GM12878 (cell line): ENCODE data around the gene NMUR1. TPM values are rescaled to one million over a fixed set of nuclear protein-coding genes. Genes with fewer than 3 reads are reported as not detected.

Experiments
- ATAC-seq: fragments of 200-7000 bp; cut with Tn5 transposase; 3 replicates; pipeline ENCODE4 v1.9.1; 2020; ENCODE audit warnings: mild to moderate bottlenecking, moderate library complexity
- BruUV-seq: library from RNA; stranded (reverse); fragments of 400-500 nt; replicated peaks from 2 replicates; lab custom pipeline; 2021; lab: Mats Ljungman, UMichigan
- CTCF ChIA-PET: fragments of 300-600 bp; sonication (Branson Sonifier 250); formaldehyde crosslinking; extraction: SDS; loops from one replicate; lab custom pipeline; 2021; ENCODE audit warnings: inconsistent platforms; lab: Yijun Ruan, JAX
- POLR2A ChIA-PET: fragments of 350-600 bp; formaldehyde crosslinking; extraction: SDS; loops from one replicate; lab custom pipeline; 2021; ENCODE audit warnings: inconsistent platforms; lab: Charles Lee
- RAD21 ChIA-PET: fragments of 300-600 bp; sonication (Branson Sonifier 250); formaldehyde crosslinking; loops from one replicate; lab custom pipeline; 2023; ENCODE audit warnings: antibody characterized with exemption; ENCODE audit not compliant: unreplicated experiment; lab: Charles Lee
- SMC1A ChIA-PET: fragments of 300-600 bp; sonication (Branson Sonifier 250); formaldehyde crosslinking; loops from one replicate; lab custom pipeline; 2023; ENCODE audit not compliant: unreplicated experiment, uncharacterized antibody; lab: Charles Lee
- DNase-seq: peaks from one replicate; pipeline ENCODE4 v3.0.0-alpha.2; 2011; ENCODE audit warnings: low read depth, low spot score
- FAIRE-seq: peaks from 3 replicates; lab custom pipeline; 2011; peaks lifted over from hg19 to GRCh38; lab: Jason Lieb, UNC
- H2AFZ ChIP-seq: 2 replicates; pipeline ENCODE4 v1.6.0; 2011; ENCODE audit warnings: low read depth, low read length, control low read depth; ENCODE audit not compliant: control insufficient read depth
- H3K27ac ChIP-seq: 2 replicates; pipeline ENCODE4 v1.5.1; 2011; ENCODE audit warnings: control low read depth; ENCODE audit not compliant: control insufficient read depth, insufficient read depth
- H3K27me3 ChIP-seq, 2 experiments: replicated peaks in 1 of 2; 2 replicates each; pipeline versions ENCODE4 v1.6.0 to v1.6.1; 2011; ENCODE audit warnings: low read length in 1 of 2; ENCODE audit not compliant: control insufficient read depth in 2 of 2, insufficient read depth in 2 of 2
- H3K36me3 ChIP-seq, 2 experiments: 2 replicates each; pipeline ENCODE4 v1.5.1; 2011; ENCODE audit warnings: low read length in 1 of 2; ENCODE audit not compliant: control insufficient read depth in 2 of 2, insufficient read depth in 2 of 2
- H3K4me1 ChIP-seq: 2 replicates; pipeline ENCODE4 v1.6.1; 2011; ENCODE audit warnings: mild to moderate bottlenecking, low read length, moderate library complexity, mixed read lengths; ENCODE audit not compliant: control insufficient read depth, insufficient read depth
- H3K4me2 ChIP-seq: 2 replicates; pipeline ENCODE4 v1.6.0; 2011; ENCODE audit warnings: control low read depth; ENCODE audit not compliant: control insufficient read depth, insufficient read depth
- H3K4me3 ChIP-seq: fragments of 200-600 bp; sonication (generic); 2 replicates; pipeline ENCODE4 v1.5.1; 2016
- H3K79me2 ChIP-seq: 2 replicates; pipeline ENCODE4 v1.6.0; 2011; ENCODE audit warnings: low read length; ENCODE audit not compliant: control insufficient read depth, insufficient read depth
- H3K9ac ChIP-seq: 2 replicates; pipeline ENCODE4 v1.8.0; 2011; ENCODE audit warnings: low read length, control low read depth, mixed read lengths; ENCODE audit not compliant: control insufficient read depth, insufficient read depth
- H3K9me3 ChIP-seq: replicated peaks from 3 replicates; pipeline ENCODE4 v1.5.1; 2011; ENCODE audit warnings: mild to moderate bottlenecking, low read length; ENCODE audit not compliant: control insufficient read depth, insufficient read depth
- H4K20me1 ChIP-seq: 2 replicates; pipeline ENCODE4 v1.6.0; 2011; ENCODE audit not compliant: control insufficient read depth, insufficient read depth
- ASH2L ChIP-seq: fragments of 300-600, 200-600 bp; sonication (generic); IDR thresholded peaks from 2 replicates; pipeline ENCODE4 v1.6.1; 2017; ENCODE audit warnings: low read depth, mild to moderate bottlenecking, borderline replicate concordance
- CBX3 ChIP-seq: fragments of 200-600 bp; sonication (generic); IDR thresholded peaks from 2 replicates; pipeline ENCODE4 v1.6.1; 2016; ENCODE audit warnings: low read depth, borderline replicate concordance
- HDGF ChIP-seq: fragments of 450-650 bp; IDR thresholded peaks from 2 replicates; pipeline ENCODE4 v1.6.1; 2016; ENCODE audit warnings: antibody characterized with exemption
- MTA2 ChIP-seq: fragments of 450-650 bp; IDR thresholded peaks from 2 replicates; pipeline ENCODE4 v1.6.1; 2016; ENCODE audit warnings: low read depth, mild to moderate bottlenecking, moderate library complexity
- NFIC ChIP-seq: IDR thresholded peaks from 2 replicates; pipeline ENCODE4 v1.6.1; 2012; ENCODE audit warnings: low read depth, mild to moderate bottlenecking, inconsistent platforms, low read length, moderate library complexity
- NR2C1 ChIP-seq: fragments of 450-650 bp; IDR thresholded peaks from 2 replicates; pipeline ENCODE4 v1.6.1; 2017; ENCODE audit warnings: antibody characterized with exemption, mild to moderate bottlenecking, moderate library complexity
- RFX5 ChIP-seq: IDR thresholded peaks from 2 replicates; pipeline ENCODE4 v1.6.1; 2011; ENCODE audit warnings: low read depth, low read length, improper control_type of control experiment
- SMARCA5 ChIP-seq: fragments of 450-650 bp; IDR thresholded peaks from 2 replicates; pipeline ENCODE4 v1.6.1; 2017; ENCODE audit warnings: mild to moderate bottlenecking
- ZBED1 ChIP-seq: IDR thresholded peaks from 2 replicates; pipeline ENCODE4 v1.6.1; 2016; ENCODE audit warnings: borderline replicate concordance
- ZNF24 ChIP-seq: fragments of 450-650 bp; IDR thresholded peaks from 2 replicates; pipeline ENCODE4 v1.6.1; 2017; ENCODE audit warnings: antibody characterized with exemption, mild to moderate bottlenecking
- WGBS: methylation state at CpG from one replicate; pipeline ENCODE4 v1.1.6; 2016; ENCODE audit warnings: low lambda C conversion rate; ENCODE audit not compliant: insufficient replicate concordance, insufficient coverage; ENCODE audit errors: missing lambda C conversion rate; 5-methylcytosine and 5-hydroxymethylcytosine counted together
- in situ Hi-C: fragments of 300-500 bp; cut with MboI; formaldehyde crosslinking; loops from 9 replicates; pipeline ENCODE4 v1.14.3; 2018; ENCODE audit warnings: mixed read lengths
- intact Hi-C: fragments of 100-400 bp; cut with micrococcal nuclease; formaldehyde crosslinking; loops from one replicate; pipeline ENCODE4 v1.14.2; 2022; ENCODE audit not compliant: unreplicated experiment
- polyA plus RNA-seq, 11 experiments: library from polyadenylated mRNA; depleted of rRNA in 4 of 11; unstranded in 6 of 11; stranded (reverse) in 5 of 11; fragments of >200 nt; fragmentation: Nextera tagmentation in 4 of 11; fragmentation: Illumina TruSeq in 1 of 11; extraction: Ambion mirVana in 4 of 11; extraction: Trizol in 1 of 11; gene quantifications; 1 replicate in 1 of 11; 2 replicates in 10 of 11; pipeline versions ENCODE4 v1.2.1 to v1.2.3, GENCODE V29; 2011 to 2016; ENCODE audit warnings: inconsistent platforms in 2 of 11, missing spikeins in 2 of 11, low read depth in 1 of 11
- total RNA-seq, 4 experiments: library from RNA; depleted of rRNA in 3 of 4; stranded (reverse); fragments of >200 nt in 3 of 4; fragmentation: Illumina TruSeq in 1 of 4; extraction: Trizol in 1 of 4; gene quantifications; 2 replicates each; pipeline versions ENCODE4 v1.2.1 to v1.2.3, GENCODE V29; 2013 to 2021
- TF ChIP-seq, protein P1 (sequence below): fragments of 450-650 bp; IDR thresholded peaks from 2 replicates; pipeline ENCODE4 v1.6.1; 2018; ENCODE audit warnings: mild to moderate bottlenecking, low read depth, moderate library complexity; ENCODE audit not compliant: partially characterized antibody
- TF ChIP-seq, protein P2 (sequence below): fragments of 450-650 bp; IDR thresholded peaks from 2 replicates; pipeline ENCODE4 v1.6.1; 2017; ENCODE audit warnings: mild to moderate bottlenecking, moderate library complexity
- TF ChIP-seq, protein P3 (sequence below): IDR thresholded peaks from 2 replicates; pipeline ENCODE4 v1.6.1; 2011; ENCODE audit warnings: low read depth, low read length, improper control_type of control experiment, borderline replicate concordance

NMUR1 gene
- total and polyA plus RNA-seq, 10 of the 15 experiments (the other 5 are each of a cell fraction or from before 2014, with no cell fraction given): under 0.01 to 0.08 (median 0.02) TPM; not detected in 5

DNA sequence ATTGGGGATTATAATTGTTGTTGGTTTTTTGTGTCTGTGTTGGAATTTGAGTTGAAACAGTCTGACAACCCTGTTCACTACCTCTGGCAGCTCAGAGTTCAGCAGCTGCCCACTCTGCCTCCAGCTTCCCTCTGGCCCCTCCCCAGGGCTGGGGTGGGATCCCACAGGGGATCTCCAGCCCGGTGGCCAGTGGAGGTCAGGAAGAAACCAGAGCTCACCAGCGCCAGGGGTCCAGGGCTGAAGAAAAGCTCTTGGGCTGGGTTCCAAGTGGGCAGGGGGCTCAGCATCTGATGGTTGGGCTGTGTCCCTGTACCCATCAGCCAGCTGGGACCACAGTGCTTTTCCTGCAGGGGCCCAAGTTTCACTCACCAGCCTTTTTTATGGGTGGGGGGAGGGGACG is 49.5 kb downstream of the NMUR1 start:
- Histone ChIP-seq H3K36me3 (no peaks in the 10 kb centered on the region), H4K20me1 (no peaks in the 10 kb centered on the region), H3K9me3 (no peaks in the 10 kb centered on the region), H3K79me2 (peaks cover 13% of the 10 kb centered on the region), H3K4me2 (no peak overlapping the region), H2AFZ (no peak overlapping the region), H3K4me1 (peaks cover 15% of the 10 kb centered on the region), H3K9ac (no peak overlapping the region), H3K4me3 (no peak overlapping the region), H3K27me3 (no peaks in the 10 kb centered on the region), H3K27ac (no peak overlapping the region)
- ChIA-PET CTCF (interaction anchor here (0.8 to 6.8 kb wide), 23 partner anchors 10 to 377 kb away, joined by 3 to 98 read pairs (median 4); partner anchors contain the start of genes NCL, NMUR1 and PDE6D), RAD21 (interaction anchor here (1.4 to 3.6 kb wide), 3 partner anchors 13 to 76 kb away, joined by 5 to 23 read pairs (median 6); partner anchors contain the start of gene NCL), POLR2A (interaction anchor here (0.5 to 5.6 kb wide), 6 partner anchors 12 to 523 kb away, joined by 3 to 48 read pairs (median 4); partner anchors contain the start of gene NCL), SMC1A (interaction anchor here (0.7 to 3.3 kb wide), 7 partner anchors 9 to 121 kb away, joined by 3 to 17 read pairs (median 5); partner anchors contain the start of gene NCL)
- TF ChIP-seq ZNF24 (no peak), SMARCA5 (no peak), ZBED1 (no peak), CBX3 (no peak), MTA2 (no peak), NR2C1 (no peak), HDGF (no peak), RFX5 (no peak), NFIC (no peak), ASH2L (no peak)
- TF ChIP-seq, protein P1, sequence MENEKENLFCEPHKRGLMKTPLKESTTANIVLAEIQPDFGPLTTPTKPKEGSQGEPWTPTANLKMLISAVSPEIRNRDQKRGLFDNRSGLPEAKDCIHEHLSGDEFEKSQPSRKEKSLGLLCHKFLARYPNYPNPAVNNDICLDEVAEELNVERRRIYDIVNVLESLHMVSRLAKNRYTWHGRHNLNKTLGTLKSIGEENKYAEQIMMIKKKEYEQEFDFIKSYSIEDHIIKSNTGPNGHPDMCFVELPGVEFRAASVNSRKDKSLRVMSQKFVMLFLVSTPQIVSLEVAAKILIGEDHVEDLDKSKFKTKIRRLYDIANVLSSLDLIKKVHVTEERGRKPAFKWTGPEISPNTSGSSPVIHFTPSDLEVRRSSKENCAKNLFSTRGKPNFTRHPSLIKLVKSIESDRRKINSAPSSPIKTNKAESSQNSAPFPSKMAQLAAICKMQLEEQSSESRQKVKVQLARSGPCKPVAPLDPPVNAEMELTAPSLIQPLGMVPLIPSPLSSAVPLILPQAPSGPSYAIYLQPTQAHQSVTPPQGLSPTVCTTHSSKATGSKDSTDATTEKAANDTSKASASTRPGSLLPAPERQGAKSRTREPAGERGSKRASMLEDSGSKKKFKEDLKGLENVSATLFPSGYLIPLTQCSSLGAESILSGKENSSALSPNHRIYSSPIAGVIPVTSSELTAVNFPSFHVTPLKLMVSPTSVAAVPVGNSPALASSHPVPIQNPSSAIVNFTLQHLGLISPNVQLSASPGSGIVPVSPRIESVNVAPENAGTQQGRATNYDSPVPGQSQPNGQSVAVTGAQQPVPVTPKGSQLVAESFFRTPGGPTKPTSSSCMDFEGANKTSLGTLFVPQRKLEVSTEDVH: no peak
- TF ChIP-seq, protein P2, sequence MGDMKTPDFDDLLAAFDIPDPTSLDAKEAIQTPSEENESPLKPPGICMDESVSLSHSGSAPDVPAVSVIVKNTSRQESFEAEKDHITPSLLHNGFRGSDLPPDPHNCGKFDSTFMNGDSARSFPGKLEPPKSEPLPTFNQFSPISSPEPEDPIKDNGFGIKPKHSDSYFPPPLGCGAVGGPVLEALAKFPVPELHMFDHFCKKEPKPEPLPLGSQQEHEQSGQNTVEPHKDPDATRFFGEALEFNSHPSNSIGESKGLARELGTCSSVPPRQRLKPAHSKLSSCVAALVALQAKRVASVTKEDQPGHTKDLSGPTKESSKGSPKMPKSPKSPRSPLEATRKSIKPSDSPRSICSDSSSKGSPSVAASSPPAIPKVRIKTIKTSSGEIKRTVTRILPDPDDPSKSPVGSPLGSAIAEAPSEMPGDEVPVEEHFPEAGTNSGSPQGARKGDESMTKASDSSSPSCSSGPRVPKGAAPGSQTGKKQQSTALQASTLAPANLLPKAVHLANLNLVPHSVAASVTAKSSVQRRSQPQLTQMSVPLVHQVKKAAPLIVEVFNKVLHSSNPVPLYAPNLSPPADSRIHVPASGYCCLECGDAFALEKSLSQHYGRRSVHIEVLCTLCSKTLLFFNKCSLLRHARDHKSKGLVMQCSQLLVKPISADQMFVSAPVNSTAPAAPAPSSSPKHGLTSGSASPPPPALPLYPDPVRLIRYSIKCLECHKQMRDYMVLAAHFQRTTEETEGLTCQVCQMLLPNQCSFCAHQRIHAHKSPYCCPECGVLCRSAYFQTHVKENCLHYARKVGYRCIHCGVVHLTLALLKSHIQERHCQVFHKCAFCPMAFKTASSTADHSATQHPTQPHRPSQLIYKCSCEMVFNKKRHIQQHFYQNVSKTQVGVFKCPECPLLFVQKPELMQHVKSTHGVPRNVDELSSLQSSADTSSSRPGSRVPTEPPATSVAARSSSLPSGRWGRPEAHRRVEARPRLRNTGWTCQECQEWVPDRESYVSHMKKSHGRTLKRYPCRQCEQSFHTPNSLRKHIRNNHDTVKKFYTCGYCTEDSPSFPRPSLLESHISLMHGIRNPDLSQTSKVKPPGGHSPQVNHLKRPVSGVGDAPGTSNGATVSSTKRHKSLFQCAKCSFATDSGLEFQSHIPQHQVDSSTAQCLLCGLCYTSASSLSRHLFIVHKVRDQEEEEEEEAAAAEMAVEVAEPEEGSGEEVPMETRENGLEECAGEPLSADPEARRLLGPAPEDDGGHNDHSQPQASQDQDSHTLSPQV: no peak
- TF ChIP-seq, protein P3, sequence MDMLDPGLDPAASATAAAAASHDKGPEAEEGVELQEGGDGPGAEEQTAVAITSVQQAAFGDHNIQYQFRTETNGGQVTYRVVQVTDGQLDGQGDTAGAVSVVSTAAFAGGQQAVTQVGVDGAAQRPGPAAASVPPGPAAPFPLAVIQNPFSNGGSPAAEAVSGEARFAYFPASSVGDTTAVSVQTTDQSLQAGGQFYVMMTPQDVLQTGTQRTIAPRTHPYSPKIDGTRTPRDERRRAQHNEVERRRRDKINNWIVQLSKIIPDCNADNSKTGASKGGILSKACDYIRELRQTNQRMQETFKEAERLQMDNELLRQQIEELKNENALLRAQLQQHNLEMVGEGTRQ: no peak
- BruUV-seq: no TSS peak
- no peak for DNase-seq
- intact Hi-C loops (no loop called here), in situ Hi-C loops (no loop called here)
- FAIRE-seq: no peak
- no peak for ATAC-seq
- WGBS: 71% methylated on average over 3 of the region's 3 CpGs
